Fibroblast of villous mesenchyme (primary cell): Measurements from ENCODE around the gene ZNF469. TPM values are rescaled to one million over a fixed set of nuclear protein-coding genes. Genes with fewer than 3 reads are reported as not detected.

Source experiments
- DNase-seq: peaks from one replicate; pipeline ENCODE4 v3.0.0-alpha.2; 2010; ENCODE audit warnings: low read depth
- H3K4me3 ChIP-seq: 2 replicates; pipeline ENCODE4 v1.5.1; 2011; ENCODE audit warnings: low read depth, mild to moderate bottlenecking, low read length
- total RNA-seq: library from RNA; depleted of rRNA; stranded (reverse); fragments of >200 nt; gene quantifications from 2 replicates; pipeline ENCODE4 v1.2.3, GENCODE V29; 2012
- TF ChIP-seq, protein P1 (sequence below): IDR thresholded peaks from 2 replicates; pipeline ENCODE4 v1.5.1; 2012; ENCODE audit warnings: low read depth, mild to moderate bottlenecking, low read length; ENCODE audit not compliant: insufficient read depth

ZNF469 gene
- total RNA-seq, 1 donor = 6.0 TPM

DNA sequence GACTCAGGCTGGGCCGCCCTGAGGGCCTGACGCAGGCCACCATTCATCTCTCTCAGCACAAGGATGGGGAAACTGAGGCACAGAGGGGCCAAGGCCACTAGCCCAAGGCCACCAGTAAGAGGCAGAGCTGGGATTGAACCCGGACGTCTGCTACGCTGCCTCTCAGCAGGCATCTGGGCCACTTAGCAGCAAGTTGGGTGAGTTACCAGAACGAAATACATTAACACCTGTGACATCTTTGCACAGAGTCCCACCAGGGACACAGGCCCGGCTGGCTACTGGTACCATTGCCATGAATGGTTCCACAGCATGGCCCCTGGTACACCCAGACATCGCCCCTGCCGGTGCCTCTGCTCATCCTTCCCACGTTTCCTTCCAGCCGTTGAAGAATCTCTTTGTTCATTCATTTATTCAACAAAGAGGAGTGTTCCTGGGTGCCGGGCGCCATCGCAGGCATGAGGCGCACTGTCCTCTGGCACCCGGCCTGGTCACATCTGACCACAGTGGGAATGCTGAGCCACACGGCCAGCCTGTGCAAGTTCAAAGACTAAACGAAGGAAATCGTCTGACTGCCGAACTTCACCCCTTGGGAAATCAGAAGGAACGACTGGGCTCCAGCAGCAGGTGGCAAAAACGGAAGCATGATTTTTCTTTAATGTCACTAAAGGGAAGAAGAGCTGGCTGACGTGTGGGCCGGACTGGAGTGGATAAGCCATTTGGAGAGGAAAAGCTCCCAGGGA lies 7.4 kb upstream of the ZNF469 start:
- H3K4me3 ChIP-seq = no peak overlapping the region
- no peak for DNase-seq
- TF ChIP-seq, protein P1, sequence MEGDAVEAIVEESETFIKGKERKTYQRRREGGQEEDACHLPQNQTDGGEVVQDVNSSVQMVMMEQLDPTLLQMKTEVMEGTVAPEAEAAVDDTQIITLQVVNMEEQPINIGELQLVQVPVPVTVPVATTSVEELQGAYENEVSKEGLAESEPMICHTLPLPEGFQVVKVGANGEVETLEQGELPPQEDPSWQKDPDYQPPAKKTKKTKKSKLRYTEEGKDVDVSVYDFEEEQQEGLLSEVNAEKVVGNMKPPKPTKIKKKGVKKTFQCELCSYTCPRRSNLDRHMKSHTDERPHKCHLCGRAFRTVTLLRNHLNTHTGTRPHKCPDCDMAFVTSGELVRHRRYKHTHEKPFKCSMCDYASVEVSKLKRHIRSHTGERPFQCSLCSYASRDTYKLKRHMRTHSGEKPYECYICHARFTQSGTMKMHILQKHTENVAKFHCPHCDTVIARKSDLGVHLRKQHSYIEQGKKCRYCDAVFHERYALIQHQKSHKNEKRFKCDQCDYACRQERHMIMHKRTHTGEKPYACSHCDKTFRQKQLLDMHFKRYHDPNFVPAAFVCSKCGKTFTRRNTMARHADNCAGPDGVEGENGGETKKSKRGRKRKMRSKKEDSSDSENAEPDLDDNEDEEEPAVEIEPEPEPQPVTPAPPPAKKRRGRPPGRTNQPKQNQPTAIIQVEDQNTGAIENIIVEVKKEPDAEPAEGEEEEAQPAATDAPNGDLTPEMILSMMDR = no peak

DNA sequence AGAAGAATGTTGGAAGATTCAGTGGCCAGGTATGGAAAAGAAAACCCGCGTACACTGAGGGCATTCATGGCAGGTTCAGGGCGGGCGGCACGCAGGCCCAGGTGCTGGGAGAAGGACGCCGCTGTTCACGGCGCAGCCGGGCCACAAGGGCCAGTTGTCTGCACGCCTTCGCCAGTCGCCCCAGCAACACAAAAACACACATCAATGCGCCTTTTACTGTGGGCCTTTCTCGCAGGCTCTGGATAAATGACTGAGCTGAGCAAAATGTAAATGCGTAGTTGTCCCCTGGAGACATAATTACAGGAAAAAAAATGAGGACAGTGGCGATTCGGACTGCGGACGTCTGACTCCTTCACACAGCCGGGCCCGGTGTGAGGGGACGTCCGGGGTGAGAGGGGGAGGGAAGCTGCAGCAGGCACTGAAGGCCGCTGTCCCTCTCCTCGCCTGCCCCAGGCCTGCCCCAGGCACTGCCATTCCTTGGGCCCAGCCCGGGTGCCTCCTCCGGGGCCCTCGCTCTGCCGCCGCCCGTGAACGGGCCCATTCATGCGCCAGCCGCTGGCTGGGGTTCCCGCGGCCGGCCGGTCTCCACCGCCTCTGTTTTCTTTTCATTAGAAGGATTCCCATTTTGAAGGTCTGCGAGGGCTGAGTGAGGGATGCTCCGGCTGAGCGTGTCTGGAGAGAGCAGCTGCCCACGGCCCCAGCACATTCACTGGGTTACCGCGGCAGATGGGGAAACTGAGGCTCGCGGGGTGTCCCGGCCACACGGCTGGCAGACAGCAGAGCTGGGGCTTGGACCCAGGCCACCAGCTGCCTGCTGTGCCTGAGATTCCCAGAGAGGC lies 6.5 kb upstream of the ZNF469 start:
- TF ChIP-seq, protein P1 = no peak
- no peak overlapping the region for H3K4me3 ChIP-seq
- no peak for DNase-seq

DNA sequence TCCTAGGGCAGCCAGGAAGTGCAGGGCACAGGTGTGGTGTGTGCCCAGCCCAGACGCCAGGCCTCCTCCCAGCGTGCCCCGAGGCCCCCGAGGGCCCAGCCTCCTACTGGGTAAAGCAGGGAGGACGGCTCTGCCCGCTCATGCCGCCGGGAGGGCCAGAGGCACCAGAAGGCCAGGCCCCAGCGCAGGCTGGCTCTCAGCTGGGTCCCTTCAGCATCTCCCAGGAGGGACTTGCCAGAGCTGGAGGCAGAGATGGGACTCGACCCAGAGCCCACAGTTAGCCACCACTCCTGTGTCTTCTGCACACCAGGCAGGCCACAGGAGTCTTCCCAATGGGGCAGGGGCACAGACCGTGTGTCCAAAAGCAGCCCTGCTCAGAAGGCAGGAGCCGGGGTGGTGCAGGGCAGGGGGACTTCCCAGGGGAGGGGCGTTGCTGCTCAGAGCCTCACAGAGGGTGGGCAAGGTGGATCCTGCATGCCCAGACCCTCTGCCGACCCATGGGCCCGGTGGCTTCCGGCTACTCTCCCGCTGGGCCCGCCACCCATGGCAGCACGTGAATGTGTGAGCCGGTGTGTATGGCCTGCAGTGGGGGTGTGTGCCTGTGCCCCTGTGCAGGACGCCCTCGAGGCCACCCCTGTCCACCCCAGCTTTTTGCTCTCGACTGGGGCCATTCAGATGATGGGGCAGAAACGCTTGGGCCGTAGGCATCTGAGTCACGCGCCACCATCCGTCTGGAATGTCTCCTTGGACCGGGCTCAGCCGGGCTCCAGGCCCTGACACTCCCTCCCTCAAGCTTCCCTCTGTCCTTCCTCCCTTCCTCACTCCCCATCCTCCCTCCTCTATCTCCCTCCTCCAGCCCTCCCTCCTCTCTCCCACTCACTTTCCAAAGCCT lies 5.7 kb upstream of the ZNF469 start:
- TF ChIP-seq, protein P1 = no peak
- no peak for DNase-seq
- no peak overlapping the region for H3K4me3 ChIP-seq

DNA sequence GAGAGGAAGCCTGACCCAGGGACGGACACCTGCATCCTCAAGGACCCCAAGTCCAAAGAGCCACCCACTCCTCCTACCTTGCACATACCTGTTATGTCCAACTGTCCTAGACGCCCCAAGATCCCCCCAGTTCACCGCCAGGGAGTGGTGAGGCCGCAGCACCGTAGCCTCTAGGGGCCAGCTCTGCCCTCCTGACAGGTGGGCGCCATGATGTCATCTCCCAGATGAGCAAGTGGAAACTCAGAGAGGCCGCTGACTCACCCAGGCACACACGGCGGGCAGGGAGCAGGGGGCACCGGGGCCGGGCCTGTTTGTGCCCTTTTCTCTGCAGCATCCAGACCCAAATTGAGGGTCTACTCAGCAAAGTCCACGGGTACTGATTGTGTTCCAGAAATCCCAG lies 4.8 kb upstream of the ZNF469 start:
- TF ChIP-seq, protein P1 = no peak
- no peak overlapping the region for H3K4me3 ChIP-seq
- DNase-seq = no peak

DNA sequence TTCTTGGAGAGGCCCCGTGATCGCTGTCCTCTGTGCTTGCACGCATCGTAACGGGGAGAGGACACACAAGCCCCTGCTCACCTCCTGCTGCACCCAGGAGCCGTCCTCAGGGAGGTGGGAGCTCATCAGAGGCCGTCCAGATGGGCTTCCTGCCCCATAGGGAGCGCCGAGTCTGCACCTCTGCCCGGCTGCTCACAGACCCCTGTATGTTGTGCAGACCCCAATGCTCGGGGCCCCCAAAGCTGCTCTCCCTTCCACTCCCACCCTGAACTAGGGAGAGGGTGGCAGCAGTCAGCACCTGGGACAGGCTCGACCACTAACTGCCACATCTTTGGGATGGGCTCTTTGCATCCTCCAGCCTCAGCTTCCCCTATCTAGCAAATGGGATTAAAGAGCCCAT lies 4.4 kb upstream of the ZNF469 start:
- no peak overlapping the region for H3K4me3 ChIP-seq
- no peak for DNase-seq
- TF ChIP-seq, protein P1 = no peak

DNA sequence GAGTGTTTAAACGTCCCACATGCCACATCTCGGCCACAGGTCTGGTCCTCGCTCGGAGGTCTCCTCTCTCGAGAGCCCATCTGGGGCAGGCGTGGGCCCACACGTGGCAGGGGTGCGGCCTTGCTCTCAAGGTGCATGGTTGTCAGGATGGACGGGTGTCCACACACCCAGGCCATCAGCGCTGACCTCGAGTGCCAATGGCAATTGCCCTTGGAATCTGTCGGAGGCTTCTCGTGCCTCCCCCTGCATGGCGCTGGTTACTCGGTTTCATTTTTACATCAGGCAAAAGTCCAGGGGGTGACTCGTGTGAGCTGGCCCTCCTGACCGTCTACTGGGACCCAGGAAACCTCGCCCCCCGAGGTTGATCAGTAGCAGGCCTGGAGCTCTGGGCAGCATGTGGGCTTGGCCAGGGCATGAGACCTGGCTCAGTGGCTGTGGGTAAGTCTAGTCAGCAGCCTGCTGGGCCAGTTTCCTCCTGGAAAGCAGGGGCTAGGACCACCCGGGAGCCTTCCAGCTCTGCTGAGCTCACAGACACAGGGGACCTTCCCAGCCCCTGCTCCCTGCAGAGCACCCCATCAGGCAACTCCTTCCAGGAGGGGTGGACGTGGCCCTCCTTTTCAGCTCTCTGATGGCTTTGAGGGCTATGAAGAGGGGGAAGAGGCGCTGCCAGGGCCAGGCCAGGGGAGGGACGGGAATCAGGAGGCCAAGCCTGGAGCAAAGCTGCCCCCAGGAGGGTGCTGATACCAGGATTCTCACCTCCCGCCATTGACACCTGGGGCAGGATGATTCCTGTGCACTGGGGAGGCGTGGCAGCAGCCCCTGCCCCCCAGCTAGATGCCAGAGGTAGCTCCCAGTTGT lies 3.7 kb upstream of the ZNF469 start:
- TF ChIP-seq, protein P1 = no peak
- no peak for DNase-seq
- no peak overlapping the region for H3K4me3 ChIP-seq
